ENCODE data around the gene ARID1B. TPM values are rescaled to one million over a fixed set of nuclear protein-coding genes. Genes with fewer than 3 reads are reported as not detected.

The ARID1B gene
- polyA plus RNA-seq, 1 experiment, result 17.0 TPM

DNA sequence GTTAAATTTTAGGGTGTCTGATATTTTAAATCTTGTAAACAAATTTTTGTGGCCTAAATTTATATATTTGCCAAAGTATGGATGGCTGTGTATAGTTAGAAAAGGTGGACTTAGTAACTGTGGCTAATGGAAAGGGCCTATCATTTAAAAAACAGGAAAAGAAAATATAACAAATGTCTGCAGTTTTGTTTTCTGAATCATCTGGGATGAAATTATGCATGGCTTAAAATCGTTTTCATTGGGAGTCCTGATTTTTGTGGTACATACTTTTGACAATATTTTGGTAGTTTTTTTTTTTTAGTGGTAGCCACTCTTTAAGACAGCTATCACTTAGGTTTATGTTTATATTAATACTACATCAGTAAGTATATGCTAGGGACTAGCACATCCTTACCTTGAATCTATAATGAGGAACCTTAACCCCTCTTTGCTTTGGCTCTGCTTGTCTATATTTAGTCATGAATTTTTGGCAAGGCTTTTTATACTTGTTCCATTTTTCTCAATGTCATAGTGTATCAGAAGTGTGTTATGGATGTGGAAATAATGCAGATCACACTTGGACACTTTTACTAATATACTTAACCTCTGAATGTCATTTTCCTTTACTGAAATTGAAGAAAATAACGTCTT is 5.6 kb downstream of the ARID1B start:
- Histone ChIP-seq H3K4me3 (ENCODE audit: low read depth, low read length) (peak overlapping the region; percentile 31), H3K36me3 (ENCODE audit: control insufficient read depth, insufficient read depth, low read length) (no peaks in the 10 kb centered on the region), H3K27me3 (ENCODE audit: control insufficient read depth, insufficient read depth, low read length) (no peaks in the 10 kb centered on the region)
- DNase-seq (ENCODE audit: low read depth), result no peak
- ChIA-PET POLR2A (no interaction called here), CTCF (no interaction called here)
- TF ChIP-seq, protein P1, sequence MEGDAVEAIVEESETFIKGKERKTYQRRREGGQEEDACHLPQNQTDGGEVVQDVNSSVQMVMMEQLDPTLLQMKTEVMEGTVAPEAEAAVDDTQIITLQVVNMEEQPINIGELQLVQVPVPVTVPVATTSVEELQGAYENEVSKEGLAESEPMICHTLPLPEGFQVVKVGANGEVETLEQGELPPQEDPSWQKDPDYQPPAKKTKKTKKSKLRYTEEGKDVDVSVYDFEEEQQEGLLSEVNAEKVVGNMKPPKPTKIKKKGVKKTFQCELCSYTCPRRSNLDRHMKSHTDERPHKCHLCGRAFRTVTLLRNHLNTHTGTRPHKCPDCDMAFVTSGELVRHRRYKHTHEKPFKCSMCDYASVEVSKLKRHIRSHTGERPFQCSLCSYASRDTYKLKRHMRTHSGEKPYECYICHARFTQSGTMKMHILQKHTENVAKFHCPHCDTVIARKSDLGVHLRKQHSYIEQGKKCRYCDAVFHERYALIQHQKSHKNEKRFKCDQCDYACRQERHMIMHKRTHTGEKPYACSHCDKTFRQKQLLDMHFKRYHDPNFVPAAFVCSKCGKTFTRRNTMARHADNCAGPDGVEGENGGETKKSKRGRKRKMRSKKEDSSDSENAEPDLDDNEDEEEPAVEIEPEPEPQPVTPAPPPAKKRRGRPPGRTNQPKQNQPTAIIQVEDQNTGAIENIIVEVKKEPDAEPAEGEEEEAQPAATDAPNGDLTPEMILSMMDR (IDR thresholded peaks at IDR 0.05; ENCODE audit: insufficient read depth, low read depth, low read length), result no peak

DNA sequence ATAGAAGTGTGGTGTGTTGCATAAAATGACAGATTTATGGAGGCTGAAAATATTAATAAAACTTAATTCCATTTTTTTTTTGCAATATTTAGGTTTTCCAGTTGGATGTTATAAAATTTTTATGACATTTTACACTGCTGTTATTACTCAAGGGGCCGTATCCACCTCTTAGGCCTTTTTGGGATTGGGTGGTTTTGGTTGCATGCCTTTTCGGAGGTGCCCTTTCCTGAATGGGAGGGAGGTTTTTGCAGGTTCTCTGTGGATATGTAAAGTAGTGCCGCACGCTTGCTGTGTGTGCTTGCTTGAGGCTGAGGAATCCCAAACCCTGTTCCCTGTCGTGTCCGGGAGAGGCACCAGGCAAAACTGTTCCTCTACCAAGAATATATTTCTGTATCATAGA is 6.8 kb downstream of the ARID1B start:
- POLR2A ChIA-PET, result no interaction called here
- CTCF ChIA-PET, result no interaction called here
- H3K36me3 ChIP-seq (ENCODE audit: control insufficient read depth, insufficient read depth, low read length), result no peaks in the 10 kb centered on the region
- no peak overlapping the region for H3K4me3 ChIP-seq (ENCODE audit: low read depth, low read length)
- TF ChIP-seq, protein P1 (IDR thresholded peaks at IDR 0.05; ENCODE audit: insufficient read depth, low read depth, low read length), result no peak
- DNase-seq (ENCODE audit: low read depth), result no peak
- no peaks in the 10 kb centered on the region for H3K27me3 ChIP-seq (ENCODE audit: control insufficient read depth, insufficient read depth, low read length)

- ChIA-PET POLR2A (no interaction called here), CTCF (interaction anchor here (1.0 kb wide), 1 partner anchor 342 kb away, joined by 3 read pairs; no protein-coding TSS in a partner anchor)
- H3K36me3 ChIP-seq (ENCODE audit: control insufficient read depth, insufficient read depth, low read length), result no peaks in the 10 kb centered on the region
- H3K27me3 ChIP-seq (ENCODE audit: control insufficient read depth, insufficient read depth, low read length), result no peaks in the 10 kb centered on the region
- no peak for DNase-seq (ENCODE audit: low read depth)
- H3K4me3 ChIP-seq (ENCODE audit: low read depth, low read length), result no peak overlapping the region
- TF ChIP-seq, protein P1 (IDR thresholded peaks at IDR 0.05; ENCODE audit: insufficient read depth, low read depth, low read length), result no peak
Observed at GRCh38 chr6:156786652-156787051, 9.5 kb downstream of the ARID1B start.

GRCh38 chr6:156787569-156788492 is 10.7 kb downstream of the ARID1B start:
- H3K27me3 ChIP-seq (ENCODE audit: control insufficient read depth, insufficient read depth, low read length), result no peaks in the 10 kb centered on the region
- ChIA-PET POLR2A (no interaction called here), CTCF (interaction anchor here (0.6 to 1.6 kb wide), 3 partner anchors 10 to 341 kb away, joined by 3 to 4 read pairs (median 4); no protein-coding TSS in a partner anchor)
- no peak for DNase-seq (ENCODE audit: low read depth)
- TF ChIP-seq, protein P1 (IDR thresholded peaks at IDR 0.05; ENCODE audit: insufficient read depth, low read depth, low read length), result no peak
- H3K36me3 ChIP-seq (ENCODE audit: control insufficient read depth, insufficient read depth, low read length), result no peaks in the 10 kb centered on the region
- H3K4me3 ChIP-seq (ENCODE audit: low read depth, low read length), result no peak overlapping the region

Measured in BJ (cell line).